HG03521 (cell line): ENCODE results near the gene PSMA5.
"Not testable (repeated sequence)": the region's sequence is repeated elsewhere in the genome, so short reads cannot be mapped to it uniquely, and the experiment has no call there.

Experiments used
- ATAC-seq: cut with Tn5 transposase; IDR thresholded peaks from one replicate; pipeline ENCODE4 v1.9.1; 2021; ENCODE audit warnings: mild to moderate bottlenecking, moderate library complexity; ENCODE audit not compliant: unreplicated experiment

The PSMA5 gene

GRCh38 chr1:109426281-109427170 lies at the start of gene PSMA5:
PSMA5 (minus strand) TSS chr1:109426448; CDS start chr1:109426330, 118 bp downstream.
- ATAC-seq = peak; percentile 96

- no peak for ATAC-seq
Observed at GRCh38 chr1:109475261-109475660, 49.0 kb upstream of the PSMA5 start.

- no peak for ATAC-seq
Observed at GRCh38 chr1:109474697-109475096, 48.4 kb upstream of the PSMA5 start.

GRCh38 chr1:109473284-109474057 lies 47.2 kb upstream of the PSMA5 start:
- ATAC-seq = not testable (repeated sequence)

GRCh38 chr1:109472779-109473178 lies 46.5 kb upstream of the PSMA5 start:
- no peak for ATAC-seq

GRCh38 chr1:109470245-109470644 lies 44.0 kb upstream of the PSMA5 start:
- ATAC-seq = no peak

GRCh38 chr1:109468903-109469302 lies 42.7 kb upstream of the PSMA5 start:
- no peak for ATAC-seq

- no peak for ATAC-seq
Observed at GRCh38 chr1:109468061-109468460, 41.8 kb upstream of the PSMA5 start.

- ATAC-seq = no peak
Observed at GRCh38 chr1:109467301-109467777, 41.1 kb upstream of the PSMA5 start.

GRCh38 chr1:109466452-109467300 lies 40.4 kb upstream of the PSMA5 start, which contains the start of gene SYPL2:
SYPL2 (plus strand) TSS chr1:109466546; CDS start chr1:109466844, 298 bp downstream.
- ATAC-seq = no peak

GRCh38 chr1:109466125-109466451 lies 39.8 kb upstream of the PSMA5 start:
- no peak for ATAC-seq

- no peak for ATAC-seq
Observed at GRCh38 chr1:109457819-109458218, 31.6 kb upstream of the PSMA5 start.

- ATAC-seq = no peak
Observed at GRCh38 chr1:109454497-109455133, 28.4 kb upstream of the PSMA5 start.

- ATAC-seq = no peak
Observed at GRCh38 chr1:109447524-109447923, 21.3 kb upstream of the PSMA5 start.

- not testable (repeated sequence) for ATAC-seq
Observed at GRCh38 chr1:109445949-109446695, 19.9 kb upstream of the PSMA5 start.

- no peak for ATAC-seq
Observed at GRCh38 chr1:109444346-109444745, 18.1 kb upstream of the PSMA5 start.

GRCh38 chr1:109443476-109443875 lies 17.2 kb upstream of the PSMA5 start:
- no peak for ATAC-seq

- no peak for ATAC-seq
Observed at GRCh38 chr1:109441069-109441468, 14.8 kb upstream of the PSMA5 start.

GRCh38 chr1:109438798-109439297 lies 12.6 kb upstream of the PSMA5 start:
- ATAC-seq = no peak
